Right atrium auricular region (tissue), 2 donors: ENCODE data around the gene TBC1D10B. TPM values are rescaled to one million over a fixed set of nuclear protein-coding genes. Genes with fewer than 3 reads are reported as not detected.
A peak's percentile ranks its signal among the peaks of the same experiment; 100 is the strongest.

Experiments used
- DNase-seq: peaks from one replicate; pipeline ENCODE4 v3.0.0-alpha.2; 2019; ENCODE audit warnings: low spot score
- H3K27ac ChIP-seq, 2 donors: fragments of 200-600 bp; sonication (generic); 1 replicate in 1 of 2; 2 replicates in 1 of 2; pipeline ENCODE4 v1.5.1; 2016 to 2019
- H3K27me3 ChIP-seq, 2 donors: fragments of 200-600 bp; sonication (generic); one replicate each; pipeline versions ENCODE4 v1.5.1 to v1.6.0; 2017 to 2019
- H3K36me3 ChIP-seq: fragments of 200-600 bp; sonication (generic); one replicate; pipeline ENCODE4 v1.5.1; 2016
- H3K4me1 ChIP-seq, 2 donors: fragments of 200-600 bp; sonication (generic); one replicate each; pipeline versions ENCODE4 v1.5.1 to v1.6.0; 2017 to 2019
- H3K4me3 ChIP-seq, 2 donors: fragments of 200-600 bp; sonication (generic); 1 replicate in 1 of 2; 2 replicates in 1 of 2; pipeline ENCODE4 v1.5.1; 2017 to 2019; ENCODE audit warnings: mild to moderate bottlenecking in 1 of 2, moderate library complexity in 1 of 2
- H3K9me3 ChIP-seq, 2 donors: fragments of 200-600 bp; sonication (generic); one replicate each; pipeline ENCODE4 v1.5.1; 2019
- CTCF ChIP-seq, 2 donors: fragments of 200-600 bp; sonication (generic); IDR thresholded peaks; one replicate each; pipeline ENCODE4 v1.5.1; 2019; ENCODE audit warnings: antibody characterized with exemption in 2 of 2
- total RNA-seq, 2 donors: library from RNA; depleted of rRNA; stranded (reverse); fragments of >200 nt; gene quantifications; one replicate each; pipeline ENCODE4 v1.1.0, GENCODE V29; 2016

Gene TBC1D10B
- total RNA-seq, 2 donors from 2014 or later = 20.0 to 22.3 TPM

DNA sequence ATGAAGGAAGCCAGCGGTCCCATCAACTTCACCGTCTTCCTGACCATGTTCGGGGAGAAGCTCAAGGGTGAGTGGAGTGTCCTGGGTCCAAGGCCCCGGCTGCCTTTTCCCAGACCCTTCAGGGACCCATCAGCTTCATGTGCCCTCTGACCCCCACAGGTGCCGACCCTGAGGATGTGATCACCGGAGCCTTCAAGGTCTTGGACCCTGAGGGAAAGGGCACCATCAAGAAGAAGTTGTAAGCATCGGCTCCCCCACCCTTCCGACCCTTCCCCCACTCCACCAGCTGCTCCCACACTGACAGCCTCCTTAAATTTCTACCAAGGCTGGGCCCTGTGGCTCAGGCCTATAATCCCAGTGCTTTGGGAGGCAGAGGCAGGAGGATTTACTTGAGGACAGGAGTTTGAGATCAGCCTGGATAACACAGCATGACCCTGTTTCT is 6.2 kb upstream of the TBC1D10B start:
- TF ChIP-seq CTCF (IDR thresholded peaks at IDR 0.05) = no peak
- DNase-seq = no peak
- H3K36me3 ChIP-seq = no peaks in the 10 kb centered on the region
- no peaks in the 10 kb centered on the region for H3K9me3 ChIP-seq
- no peak overlapping the region for H3K4me3 ChIP-seq
- H3K27me3 ChIP-seq = no peaks in the 10 kb centered on the region
- peak overlapping the region in 1 of 2 donors; percentile 100 for H3K27ac ChIP-seq
- H3K4me1 ChIP-seq = peaks cover 0 to 26% of the 10 kb centered on the region in 2 donors

DNA sequence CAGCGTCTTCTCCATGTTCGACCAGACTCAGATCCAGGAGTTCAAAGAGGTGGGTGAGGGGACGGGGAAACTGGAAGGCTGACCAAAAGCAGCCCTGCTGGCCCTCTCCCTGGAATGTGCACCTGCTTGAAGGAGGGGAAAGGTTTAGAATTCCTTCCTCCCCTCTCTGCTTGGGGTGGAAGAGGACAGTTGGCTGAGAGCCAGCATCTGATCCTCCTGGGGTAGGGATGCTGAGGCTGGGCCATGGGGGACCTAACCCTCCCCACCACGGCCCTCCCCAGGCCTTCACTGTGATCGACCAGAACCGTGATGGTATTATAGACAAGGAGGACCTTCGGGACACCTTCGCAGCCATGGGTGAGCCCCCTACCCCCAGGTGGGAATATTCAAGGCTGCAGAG is 5.6 kb upstream of the TBC1D10B start:
- Histone ChIP-seq H3K4me3 (no peak overlapping the region), H3K27me3 (no peaks in the 10 kb centered on the region), H3K27ac (no peak overlapping the region), H3K36me3 (no peaks in the 10 kb centered on the region), H3K4me1 (peaks cover 0 to 31% of the 10 kb centered on the region in 2 donors), H3K9me3 (no peaks in the 10 kb centered on the region)
- TF ChIP-seq CTCF (IDR thresholded peaks at IDR 0.05) = no peak
- no peak for DNase-seq

GRCh38 chr16:30374538-30374937 is 4.2 kb upstream of the TBC1D10B start, which contains the start of gene MYL11:
Gene MYL11, plus strand, starts transcription at chr16:30374802. Its CDS starts 56 bp downstream, at chr16:30374858.
- H3K9me3 ChIP-seq = no peaks in the 10 kb centered on the region
- no peaks in the 10 kb centered on the region for H3K36me3 ChIP-seq
- no peak within 1 kb of the TSS for H3K4me3 ChIP-seq
- no peaks in the 10 kb centered on the region for H3K27me3 ChIP-seq
- no peak for TF ChIP-seq CTCF (IDR thresholded peaks at IDR 0.05)
- H3K4me1 ChIP-seq = peaks cover 0 to 31% of the 10 kb centered on the region in 2 donors
- no peak within 1 kb of the TSS for H3K27ac ChIP-seq
- DNase-seq = no peak

DNA sequence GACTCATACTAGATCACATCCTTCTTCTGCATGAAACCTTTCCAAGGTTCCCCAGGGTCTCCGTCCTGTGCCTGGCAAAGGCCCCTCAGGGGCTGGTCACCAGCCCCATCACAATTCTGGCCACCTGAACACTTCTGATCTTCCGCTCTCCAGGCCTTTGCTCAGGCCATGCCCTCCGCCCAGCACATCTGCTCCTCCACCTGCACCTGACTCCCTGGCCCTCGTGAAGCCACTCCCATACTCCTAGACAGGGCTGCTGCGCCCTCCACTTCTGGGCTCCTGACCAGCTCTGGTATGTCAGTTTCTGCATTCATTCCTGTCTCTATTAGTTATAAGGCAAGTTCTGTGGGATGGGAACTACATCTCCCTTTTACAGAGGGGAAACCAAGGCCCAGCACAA is 2.4 kb upstream of the TBC1D10B start:
- H3K4me3 ChIP-seq = no peak overlapping the region
- H3K36me3 ChIP-seq = no peaks in the 10 kb centered on the region
- H3K27ac ChIP-seq = peak overlapping the region; percentile 91 to 94
- peaks cover 0 to 37% of the 10 kb centered on the region in 2 donors for H3K4me1 ChIP-seq
- DNase-seq = no peak
- TF ChIP-seq CTCF (IDR thresholded peaks at IDR 0.05) = no peak
- no peaks in the 10 kb centered on the region for H3K27me3 ChIP-seq
- no peaks in the 10 kb centered on the region for H3K9me3 ChIP-seq

GRCh38 chr16:30372038-30372712 is 1.9 kb upstream of the TBC1D10B start:
- H3K27ac ChIP-seq = peak overlapping the region; percentile 91 to 94
- peaks cover 0 to 38% of the 10 kb centered on the region in 2 donors for H3K4me1 ChIP-seq
- DNase-seq = no peak
- no peaks in the 10 kb centered on the region for H3K36me3 ChIP-seq
- no peaks in the 10 kb centered on the region for H3K9me3 ChIP-seq
- TF ChIP-seq CTCF (IDR thresholded peaks at IDR 0.05) = no peak
- H3K4me3 ChIP-seq = no peak overlapping the region
- no peaks in the 10 kb centered on the region for H3K27me3 ChIP-seq
